PC-3 (cell line): Measurements from ENCODE around the gene DENND1B.

ENCODE experiments used
- CTCF ChIP-seq: fragments of 300-600 bp; sonication (generic); conservative IDR thresholded peaks from 2 replicates; pipeline ENCODE4 v1.5.1; 2017; ENCODE audit warnings: antibody characterized with exemption, low read depth, mild to moderate bottlenecking, low read length
- EZH2 ChIP-seq: fragments of 300-600 bp; sonication (generic); IDR thresholded peaks from one replicate; pipeline ENCODE4 v1.6.1; 2017; ENCODE audit warnings: antibody characterized with exemption, mild to moderate bottlenecking, low read length; ENCODE audit not compliant: unreplicated experiment

DNA sequence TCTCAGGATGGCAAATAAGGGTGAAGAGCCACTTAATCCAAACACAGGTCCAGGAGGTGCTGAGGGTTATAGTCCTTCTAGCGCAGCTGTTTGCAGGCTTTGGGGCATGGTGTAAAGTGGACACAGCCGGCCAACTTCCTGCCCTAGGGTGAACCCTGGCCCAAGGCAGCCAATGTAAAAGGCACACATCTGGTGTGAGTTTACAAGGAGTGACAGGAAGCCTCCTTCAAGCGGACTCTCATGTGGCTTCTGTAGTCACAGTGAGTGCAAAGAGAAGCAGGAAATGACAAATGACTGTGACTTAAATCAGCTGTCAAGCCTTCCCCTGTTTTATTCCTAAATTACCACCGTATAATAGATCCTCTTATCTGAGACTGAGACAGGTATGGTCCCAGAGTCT lies 294.2 kb downstream of the DENND1B start:
- TF ChIP-seq CTCF (no peak), EZH2 (no peak)
